Glutamatergic neuron (in vitro differentiated cells): ENCODE results near the gene SSUH2. TPM values are rescaled to one million over a fixed set of nuclear protein-coding genes. Genes with fewer than 3 reads are reported as not detected.
"Not testable (repeated sequence)": the region's sequence is repeated elsewhere in the genome, so short reads cannot be mapped to it uniquely, and the experiment has no call there.

Source experiments
- DNase-seq: peaks from one replicate; pipeline ENCODE4 v3.0.0; 2022
- H3K27ac Mint-ChIP-seq: one replicate; pipeline ENCODE4 v1.8.0; 2020; ENCODE audit warnings: mild to moderate bottlenecking, mixed read lengths, inconsistent platforms; ENCODE audit not compliant: unreplicated experiment
- H3K27me3 Mint-ChIP-seq: one replicate; pipeline ENCODE4 v1.8.0; 2020; ENCODE audit warnings: mild to moderate bottlenecking, moderate library complexity, mixed read lengths, inconsistent platforms; ENCODE audit not compliant: unreplicated experiment
- H3K36me3 Mint-ChIP-seq: one replicate; pipeline ENCODE4 v1.8.0; 2020; ENCODE audit warnings: mild to moderate bottlenecking, mixed read lengths, inconsistent platforms; ENCODE audit not compliant: unreplicated experiment
- H3K4me1 Mint-ChIP-seq: one replicate; pipeline ENCODE4 v1.8.0; 2020; ENCODE audit warnings: mild to moderate bottlenecking, low read depth, mixed read lengths, inconsistent platforms; ENCODE audit not compliant: unreplicated experiment
- H3K4me3 Mint-ChIP-seq: one replicate; pipeline ENCODE4 v1.8.0; 2020; ENCODE audit warnings: mild to moderate bottlenecking, mixed read lengths, inconsistent platforms; ENCODE audit not compliant: unreplicated experiment
- H3K9me3 Mint-ChIP-seq: one replicate; pipeline ENCODE4 v1.8.0; 2020; ENCODE audit warnings: mild to moderate bottlenecking, moderate library complexity, mixed read lengths, inconsistent platforms; ENCODE audit not compliant: unreplicated experiment
- long read RNA-seq: library from polyadenylated mRNA; unstranded; transcript quantifications from one replicate; pipeline ENCODE4 v2.0.0, GENCODE V29; 2020; ENCODE audit not compliant: unreplicated experiment
- total RNA-seq: library from RNA; stranded (reverse); fragmentation: NEBNext Ultra II Directional; extraction: Animal tissue kit (Norgen Biotek cat#: 25700); gene quantifications from one replicate; pipeline ENCODE4 v1.2.1, GENCODE V29; 2021; ENCODE audit not compliant: unreplicated experiment
- TF ChIP-seq, protein P1 (sequence below): fragments of 200-600 bp; sonication (generic); IDR thresholded peaks from one replicate; pipeline ENCODE4 v1.5.0; 2021; ENCODE audit not compliant: partially characterized antibody, unreplicated experiment

SSUH2 gene, protein sequence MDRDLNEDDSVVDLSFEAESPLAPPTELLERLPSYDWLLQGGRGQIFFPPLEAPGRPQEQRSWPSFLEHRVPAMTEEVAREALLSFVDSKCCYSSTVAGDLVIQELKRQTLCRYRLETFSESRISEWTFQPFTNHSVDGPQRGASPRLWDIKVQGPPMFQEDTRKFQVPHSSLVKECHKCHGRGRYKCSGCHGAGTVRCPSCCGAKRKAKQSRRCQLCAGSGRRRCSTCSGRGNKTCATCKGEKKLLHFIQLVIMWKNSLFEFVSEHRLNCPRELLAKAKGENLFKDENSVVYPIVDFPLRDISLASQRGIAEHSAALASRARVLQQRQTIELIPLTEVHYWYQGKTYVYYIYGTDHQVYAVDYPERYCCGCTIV
- 0.66 TPM for total RNA-seq
- long read RNA-seq = 0 reads

DNA sequence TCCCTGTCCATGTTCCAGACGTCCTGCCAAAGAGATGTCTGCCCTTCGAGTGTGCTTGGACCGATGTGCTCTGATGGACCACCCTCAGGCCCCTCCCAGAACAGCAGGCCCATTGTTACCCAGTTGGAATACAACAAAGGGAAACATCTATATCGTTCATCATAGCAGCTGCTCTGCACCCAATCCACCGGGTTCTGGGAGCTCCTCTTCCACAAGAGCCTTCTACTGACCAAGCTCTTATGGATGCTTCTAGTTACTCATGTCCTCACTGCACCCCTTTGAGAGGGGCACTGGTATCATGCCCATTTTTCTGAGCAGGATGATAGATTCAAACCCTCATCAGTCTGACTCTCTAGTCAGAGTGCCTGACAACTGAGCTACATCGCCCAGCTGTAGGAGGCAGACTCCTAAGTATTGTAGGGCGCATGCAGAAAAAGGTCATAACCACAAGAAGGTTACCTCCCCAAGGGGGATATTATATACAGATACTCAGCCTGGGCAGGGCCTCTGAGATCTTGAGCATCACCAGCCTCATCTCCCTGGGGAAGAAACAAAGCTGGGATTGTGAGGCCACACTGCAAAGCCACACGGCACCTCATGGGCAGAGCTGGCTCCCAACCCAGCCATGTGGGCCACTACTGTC lies at the start of gene SSUH2:
Gene SSUH2, minus strand, starts transcription at position 51 of the 643 bp plus-strand sequence. Its CDS starts 40 bp downstream, at position 11.
- H3K36me3 Mint-ChIP-seq = peaks cover 6% of the 10 kb centered on the region
- H3K27me3 Mint-ChIP-seq = peaks cover 3% of the 10 kb centered on the region
- no peaks in the 10 kb centered on the region for H3K4me1 Mint-ChIP-seq
- H3K9me3 Mint-ChIP-seq = peaks cover 1% of the 10 kb centered on the region
- H3K4me3 Mint-ChIP-seq = no peak within 1 kb of the TSS
- no peak within 1 kb of the TSS for H3K27ac Mint-ChIP-seq
- TF ChIP-seq, protein P1, sequence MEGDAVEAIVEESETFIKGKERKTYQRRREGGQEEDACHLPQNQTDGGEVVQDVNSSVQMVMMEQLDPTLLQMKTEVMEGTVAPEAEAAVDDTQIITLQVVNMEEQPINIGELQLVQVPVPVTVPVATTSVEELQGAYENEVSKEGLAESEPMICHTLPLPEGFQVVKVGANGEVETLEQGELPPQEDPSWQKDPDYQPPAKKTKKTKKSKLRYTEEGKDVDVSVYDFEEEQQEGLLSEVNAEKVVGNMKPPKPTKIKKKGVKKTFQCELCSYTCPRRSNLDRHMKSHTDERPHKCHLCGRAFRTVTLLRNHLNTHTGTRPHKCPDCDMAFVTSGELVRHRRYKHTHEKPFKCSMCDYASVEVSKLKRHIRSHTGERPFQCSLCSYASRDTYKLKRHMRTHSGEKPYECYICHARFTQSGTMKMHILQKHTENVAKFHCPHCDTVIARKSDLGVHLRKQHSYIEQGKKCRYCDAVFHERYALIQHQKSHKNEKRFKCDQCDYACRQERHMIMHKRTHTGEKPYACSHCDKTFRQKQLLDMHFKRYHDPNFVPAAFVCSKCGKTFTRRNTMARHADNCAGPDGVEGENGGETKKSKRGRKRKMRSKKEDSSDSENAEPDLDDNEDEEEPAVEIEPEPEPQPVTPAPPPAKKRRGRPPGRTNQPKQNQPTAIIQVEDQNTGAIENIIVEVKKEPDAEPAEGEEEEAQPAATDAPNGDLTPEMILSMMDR = no peak
- no peak for DNase-seq

DNA sequence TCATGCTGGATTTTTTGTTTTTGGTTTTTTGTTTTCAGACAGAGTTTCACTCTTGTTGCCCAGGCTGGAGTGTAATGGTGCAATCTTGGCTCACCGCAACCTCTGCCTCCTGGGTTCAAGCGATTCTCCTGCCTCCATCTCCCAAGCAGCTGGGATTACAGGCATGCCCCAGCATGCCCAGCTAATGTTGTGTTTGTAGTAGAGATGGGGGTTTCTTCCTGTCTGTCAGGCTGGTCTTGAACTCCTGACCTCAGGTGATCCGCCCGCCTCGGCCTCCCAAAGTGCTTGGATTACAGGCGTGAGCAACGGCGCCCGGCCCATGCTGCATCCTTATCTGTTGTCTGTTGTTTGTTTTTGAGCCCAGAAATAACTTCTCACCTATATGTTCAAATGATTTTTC lies 46.7 kb upstream of the SSUH2 start:
- not testable (repeated sequence) for H3K36me3 Mint-ChIP-seq, H3K4me1 Mint-ChIP-seq, H3K27ac Mint-ChIP-seq, DNase-seq, H3K4me3 Mint-ChIP-seq, H3K27me3 Mint-ChIP-seq, H3K9me3 Mint-ChIP-seq

DNA sequence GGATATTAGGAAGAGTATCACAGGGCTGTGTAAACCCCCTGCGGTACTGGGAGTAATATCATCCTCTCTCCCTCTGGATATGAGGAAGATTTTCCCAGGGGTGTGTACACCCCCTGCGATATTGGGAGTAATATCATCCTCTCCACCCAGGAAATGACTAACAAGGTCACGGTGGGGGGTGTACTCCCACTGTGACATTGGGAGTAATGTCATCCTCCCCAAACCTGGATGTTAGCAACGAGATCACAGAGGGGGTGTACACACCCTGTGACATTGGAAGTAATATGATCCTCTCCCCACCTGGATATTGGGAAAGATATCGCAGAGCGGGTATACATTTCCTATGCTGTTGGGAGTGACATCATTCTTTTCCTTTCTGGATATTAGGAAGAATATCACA lies 40.4 kb upstream of the SSUH2 start:
- not testable (repeated sequence) for H3K9me3 Mint-ChIP-seq, H3K27ac Mint-ChIP-seq, H3K4me1 Mint-ChIP-seq, DNase-seq, H3K36me3 Mint-ChIP-seq, H3K27me3 Mint-ChIP-seq, H3K4me3 Mint-ChIP-seq

DNA sequence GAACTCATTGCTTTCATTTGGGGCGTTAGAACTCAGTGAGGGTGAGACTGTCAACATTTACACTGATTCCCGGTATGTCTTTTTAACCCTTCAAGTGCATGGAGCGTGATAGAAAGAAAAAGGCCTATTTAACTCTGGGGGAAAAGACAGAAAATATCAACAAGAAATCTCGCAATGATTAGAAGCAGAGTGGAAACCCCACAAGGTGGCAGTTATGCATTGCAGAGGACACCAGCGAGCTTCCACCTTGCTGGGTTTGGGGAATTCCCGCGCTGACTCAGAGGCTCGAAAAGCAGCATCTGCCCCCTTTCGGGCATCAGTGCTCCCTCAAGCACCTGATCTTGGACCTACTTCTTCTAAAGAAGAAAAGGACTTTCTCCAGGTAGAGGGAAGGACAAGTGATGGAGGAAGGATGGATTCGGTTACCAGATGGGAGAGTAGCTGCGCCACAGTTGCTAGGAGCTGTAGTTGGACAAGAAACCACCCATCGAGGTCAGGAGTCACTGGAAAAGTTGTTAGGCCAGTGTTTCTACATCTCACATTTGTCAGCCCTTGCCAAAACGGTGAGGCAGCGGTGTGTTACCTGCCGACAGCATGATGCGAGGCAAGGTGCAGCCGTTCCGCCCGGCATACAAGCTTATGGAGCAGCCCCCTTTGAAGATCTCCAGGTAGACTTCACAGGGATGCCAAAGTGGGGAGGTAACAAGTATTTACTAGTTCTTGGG lies 38.4 kb upstream of the SSUH2 start:
- not testable (repeated sequence) for H3K27ac Mint-ChIP-seq, DNase-seq, H3K36me3 Mint-ChIP-seq, H3K4me1 Mint-ChIP-seq, H3K9me3 Mint-ChIP-seq, H3K4me3 Mint-ChIP-seq, H3K27me3 Mint-ChIP-seq

DNA sequence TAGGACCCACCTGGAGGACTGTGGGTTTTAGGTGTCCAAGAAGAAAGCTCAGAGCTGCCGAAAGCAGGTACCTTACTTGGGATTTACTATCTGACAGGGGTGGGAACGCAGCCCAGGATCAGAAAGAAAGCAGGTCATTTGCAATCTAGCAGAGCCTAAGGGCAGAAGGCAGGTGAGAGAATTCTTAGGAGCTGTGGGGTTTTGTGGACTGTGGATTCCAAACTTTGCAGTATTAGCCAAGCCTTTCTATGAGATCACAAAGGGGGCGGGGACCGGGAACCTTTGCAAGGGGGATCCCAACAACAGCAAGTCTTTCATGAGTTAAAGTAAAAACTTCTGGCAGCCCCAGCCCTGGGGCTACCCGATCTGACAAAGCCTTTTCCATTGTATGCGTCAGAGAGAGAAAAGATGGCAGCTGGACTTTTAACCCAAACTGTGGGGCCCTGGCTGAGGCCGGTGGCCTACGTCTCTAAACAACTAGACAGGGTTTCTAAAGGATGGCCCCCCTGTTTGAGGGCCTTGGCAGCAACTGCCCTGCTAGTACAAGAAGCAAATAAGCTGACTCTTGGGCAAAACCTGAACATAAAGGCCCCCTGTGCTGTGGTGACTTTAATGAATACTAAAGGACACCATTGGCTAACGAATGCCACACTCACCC lies 37.4 kb upstream of the SSUH2 start:
- not testable (repeated sequence) for H3K36me3 Mint-ChIP-seq, DNase-seq, H3K4me3 Mint-ChIP-seq, H3K27me3 Mint-ChIP-seq, H3K4me1 Mint-ChIP-seq, H3K27ac Mint-ChIP-seq, H3K9me3 Mint-ChIP-seq

DNA sequence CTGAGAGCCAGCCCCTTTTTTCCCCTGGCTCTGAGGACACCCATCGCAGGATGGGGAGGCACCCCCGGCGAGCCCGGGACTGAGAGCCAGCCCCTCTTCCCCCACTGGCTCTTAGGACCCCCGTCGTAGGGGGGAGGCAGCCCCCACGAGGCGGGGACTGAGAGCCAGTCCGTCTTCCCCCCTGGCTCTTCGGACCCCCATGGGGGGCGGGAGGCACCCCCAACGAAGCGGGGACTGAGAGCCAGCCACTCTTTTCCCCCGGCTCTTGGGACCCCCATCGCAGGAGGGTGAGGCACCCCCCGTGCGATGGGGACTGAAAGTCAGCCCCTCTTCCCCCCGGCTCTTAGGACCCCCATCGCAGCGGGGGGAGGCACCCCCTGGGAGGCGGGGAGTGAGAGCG lies 36.8 kb upstream of the SSUH2 start:
- H3K9me3 Mint-ChIP-seq = peaks cover 2% of the 10 kb centered on the region

DNA sequence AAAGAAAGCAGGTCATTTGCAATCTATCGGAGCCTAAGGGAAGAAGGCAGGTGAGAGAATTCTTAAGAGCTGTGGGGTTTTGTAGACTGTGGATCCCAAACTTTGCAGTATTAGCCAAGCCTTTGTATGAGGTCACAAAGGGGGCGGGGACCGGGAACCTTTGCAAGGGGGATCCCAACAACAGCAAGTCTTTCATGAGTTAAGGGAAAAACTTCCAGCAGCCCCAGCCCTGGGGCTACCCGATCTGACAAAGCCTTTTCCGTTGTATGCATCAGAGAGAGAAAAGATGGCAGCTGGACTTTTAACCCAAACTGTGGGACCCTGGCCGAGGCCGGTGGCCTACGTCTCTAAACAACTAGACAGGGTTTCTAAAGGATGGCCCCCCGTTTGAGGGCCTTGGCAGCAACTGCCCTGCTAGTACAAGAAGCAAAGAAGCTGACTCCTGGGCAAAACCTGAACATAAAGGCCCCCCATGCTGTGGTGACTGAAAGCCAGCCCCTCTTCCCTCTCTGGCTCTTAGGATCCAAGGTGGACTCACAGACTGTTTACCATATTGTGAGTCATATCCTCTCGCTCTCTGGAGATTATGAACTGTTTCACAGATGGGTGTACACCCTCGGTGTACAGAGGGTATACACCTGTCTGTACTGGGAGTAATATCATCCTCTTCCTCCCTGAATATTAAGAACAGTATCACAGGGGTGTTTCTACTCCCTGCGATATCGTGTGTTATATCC lies 35.4 kb upstream of the SSUH2 start:
- not testable (repeated sequence) for DNase-seq, H3K27me3 Mint-ChIP-seq, H3K27ac Mint-ChIP-seq, H3K36me3 Mint-ChIP-seq, H3K9me3 Mint-ChIP-seq, H3K4me1 Mint-ChIP-seq, H3K4me3 Mint-ChIP-seq

More for the DNA sequence above, 36.8 kb upstream of the SSUH2 start:
- H3K27ac Mint-ChIP-seq = no peak overlapping the region
- H3K4me3 Mint-ChIP-seq = no peak overlapping the region
- no peaks in the 10 kb centered on the region for H3K36me3 Mint-ChIP-seq
- TF ChIP-seq, protein P1 = no peak
- peaks cover 4% of the 10 kb centered on the region for H3K4me1 Mint-ChIP-seq
- peaks cover 3% of the 10 kb centered on the region for H3K27me3 Mint-ChIP-seq
- no peak for DNase-seq
